SK-N-SH (cell line): ENCODE results near the gene CD6.

Experiments used
- CTCF ChIP-seq: fragments of 200-600 bp; sonication (generic); IDR thresholded peaks from 2 replicates; pipeline ENCODE4 v1.6.1; 2017; ENCODE audit warnings: antibody characterized with exemption, mild to moderate bottlenecking, moderate library complexity
- RCOR1 ChIP-seq: fragments of 150-350 bp; IDR thresholded peaks from 2 replicates; pipeline ENCODE4 v1.6.1; 2017; ENCODE audit warnings: antibody characterized with exemption, low read length
- REST ChIP-seq: IDR thresholded peaks from 2 replicates; pipeline ENCODE4 v1.6.1; 2012; ENCODE audit warnings: mild to moderate bottlenecking, low read depth, low read length, moderate library complexity
- SIN3A ChIP-seq: IDR thresholded peaks from 2 replicates; pipeline ENCODE4 v1.6.1; 2012; ENCODE audit warnings: low read depth, mild to moderate bottlenecking, low read length, moderate library complexity, borderline replicate concordance

- TF ChIP-seq CTCF: no peak
- no peak for TF ChIP-seq REST
- TF ChIP-seq SIN3A: no peak
- TF ChIP-seq RCOR1: no peak
These were observed 71.6 kb downstream of the CD6 start for GRCh38 chr11:61042961-61043540.
